GM18858 (cell line): ENCODE measurements around the gene HS1BP3.

ENCODE experiments used
- ATAC-seq: cut with Tn5 transposase; IDR thresholded peaks from one replicate; pipeline ENCODE4 v1.9.1; 2021; ENCODE audit not compliant: unreplicated experiment

HS1BP3 gene

DNA sequence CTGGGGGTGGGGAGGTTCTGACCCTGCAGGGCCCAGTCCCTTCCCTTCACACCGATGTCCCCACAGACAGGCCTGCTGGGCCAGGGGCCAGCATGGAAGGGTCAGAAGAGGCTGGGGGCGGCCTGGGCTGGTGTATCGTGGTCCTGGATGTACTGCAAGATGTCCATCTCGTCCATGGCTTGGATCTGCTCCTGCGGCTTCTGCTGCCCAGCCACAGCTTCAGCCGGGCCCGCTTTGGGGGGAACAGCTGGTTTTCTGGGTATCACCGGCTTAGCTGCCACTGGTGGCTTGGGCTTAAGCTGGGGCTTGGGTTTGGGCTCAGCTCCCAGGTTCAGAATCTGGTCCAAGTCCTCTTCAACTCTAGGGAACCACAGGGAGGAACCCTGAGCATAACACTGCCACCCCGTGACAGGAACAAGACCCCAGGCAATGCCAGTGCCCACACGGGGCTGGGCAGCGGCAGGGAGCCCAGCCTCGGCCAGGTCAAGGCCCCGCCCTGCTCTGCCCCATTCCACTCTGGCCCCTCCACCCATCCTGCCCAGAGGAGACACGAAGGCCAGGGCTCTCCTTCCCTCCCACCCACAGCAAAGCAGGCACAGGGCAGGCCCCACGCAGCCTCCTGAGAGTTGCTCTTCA is 31.9 kb downstream of the HS1BP3 start:
- no peak for ATAC-seq

- no peak for ATAC-seq
Measured at GRCh38 chr2:20618468-20618885, 32.4 kb downstream of the HS1BP3 start.

GRCh38 chr2:20617892-20618467 is 32.9 kb downstream of the HS1BP3 start:
- no peak for ATAC-seq

DNA sequence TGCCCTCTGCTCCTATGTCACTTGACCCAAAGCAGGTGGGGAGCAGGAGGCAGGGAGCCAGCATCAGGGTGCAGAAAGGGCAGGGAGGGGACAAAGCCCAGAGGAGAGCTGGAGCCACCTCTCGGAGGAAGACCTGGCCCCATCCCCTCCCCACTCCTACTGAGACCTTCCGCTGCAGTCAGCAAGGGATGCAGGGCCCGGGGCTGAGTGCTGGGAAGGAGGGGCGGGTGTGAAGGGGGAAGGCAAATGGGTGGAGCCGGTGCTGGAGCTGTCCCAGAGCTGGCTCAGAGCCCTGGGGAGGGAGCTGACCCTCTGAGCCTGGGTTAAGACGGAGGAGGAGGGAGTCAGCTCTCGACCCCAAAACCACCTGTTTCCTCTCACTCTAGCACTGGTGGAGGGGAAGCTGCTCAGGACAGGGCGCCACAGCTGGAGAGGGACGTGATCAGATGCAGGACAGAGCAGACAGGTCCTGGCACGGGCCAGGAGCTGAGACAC is 33.8 kb downstream of the HS1BP3 start:
- ATAC-seq: no peak

DNA sequence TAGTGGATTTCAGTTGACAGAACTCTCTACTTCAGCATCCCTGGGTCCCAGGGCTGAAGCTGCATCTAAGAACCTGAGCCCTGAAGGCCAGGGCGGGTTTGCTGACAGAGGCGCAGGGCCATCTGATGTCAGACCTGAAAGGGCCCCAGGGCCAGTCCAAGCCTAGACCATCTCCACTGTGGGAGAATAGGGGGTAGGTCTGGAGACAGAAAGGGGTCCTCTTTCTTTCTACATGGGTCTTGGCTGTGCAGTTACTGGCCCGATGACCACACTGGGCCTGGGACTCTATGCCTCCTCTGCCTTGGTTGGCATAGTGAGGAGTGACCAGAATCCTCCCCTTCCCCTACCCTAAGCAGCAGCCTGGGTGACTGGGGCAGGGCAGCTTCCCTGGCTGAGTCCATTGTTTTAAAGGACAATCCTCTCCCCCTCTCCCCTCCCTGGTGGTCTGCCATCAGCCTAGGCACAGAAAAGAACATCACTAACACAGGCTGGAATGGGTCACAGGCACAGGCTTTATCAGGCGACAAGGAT is 34.5 kb downstream of the HS1BP3 start:
- no peak for ATAC-seq

GRCh38 chr2:20615466-20616241 is 35.2 kb downstream of the HS1BP3 start:
- ATAC-seq: no peak

DNA sequence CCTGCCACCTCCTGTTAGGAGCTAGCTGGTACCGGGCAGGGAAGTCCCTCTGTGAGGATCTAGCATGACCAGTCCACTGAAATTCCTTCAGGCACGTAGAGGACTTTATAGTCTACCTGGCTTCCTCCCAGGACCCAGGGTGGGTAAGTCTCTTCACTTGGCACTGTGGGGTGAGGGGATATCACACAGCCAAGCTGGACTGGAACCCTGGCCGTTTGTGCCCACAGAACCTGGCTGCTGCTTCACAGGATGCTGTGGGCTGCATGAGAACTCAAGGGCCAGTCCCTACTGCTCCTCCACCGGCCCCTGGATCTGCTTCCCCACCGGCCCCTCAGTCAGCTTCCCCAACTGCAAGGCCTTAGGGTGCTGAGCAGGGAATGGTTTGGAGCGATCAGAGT is 35.8 kb downstream of the HS1BP3 start:
- ATAC-seq: no peak

DNA sequence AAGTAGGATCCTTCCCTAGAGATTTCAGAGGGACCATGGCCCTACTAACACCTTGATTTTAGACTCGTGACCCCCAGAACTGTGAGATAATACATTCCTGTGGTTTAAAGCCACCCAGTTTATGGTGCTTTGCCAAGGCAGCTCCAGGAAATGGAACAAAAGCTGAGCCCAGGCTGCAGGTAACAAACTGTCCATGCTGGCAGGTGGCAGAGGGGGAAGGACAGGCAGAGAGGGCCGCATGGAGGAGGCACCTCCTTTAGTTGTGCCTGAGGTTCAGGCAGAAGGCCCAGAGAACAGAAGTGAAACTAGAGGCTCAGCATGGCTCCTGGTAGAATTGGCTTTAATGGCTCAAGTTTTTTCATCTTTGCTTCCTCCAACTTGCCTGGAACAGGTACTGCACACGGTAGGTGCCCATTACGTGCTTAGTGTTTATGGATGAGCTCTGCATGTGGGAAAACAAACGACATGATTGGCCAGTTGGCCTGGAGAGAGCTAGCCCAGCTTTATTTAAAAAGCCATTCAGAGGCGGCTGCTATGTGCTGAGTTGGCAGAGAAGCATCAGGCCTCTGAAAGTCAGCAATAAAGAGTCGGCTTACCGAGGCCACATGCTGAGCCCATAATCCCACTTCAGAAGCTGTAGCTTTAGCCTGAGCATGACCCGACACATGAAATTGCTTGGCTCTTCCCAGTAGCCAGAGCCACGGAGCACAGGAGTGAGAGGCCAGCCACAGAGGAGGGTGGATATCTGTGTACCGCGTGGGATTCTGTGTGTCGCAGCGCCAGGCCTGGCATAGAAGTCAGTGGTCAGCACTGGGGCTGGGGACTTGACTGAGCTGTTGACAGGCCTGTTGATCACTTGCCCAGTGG is 36.5 kb downstream of the HS1BP3 start:
- ATAC-seq: no peak

- no peak for ATAC-seq
Measured at GRCh38 chr2:20612925-20613916, 37.7 kb downstream of the HS1BP3 start.

DNA sequence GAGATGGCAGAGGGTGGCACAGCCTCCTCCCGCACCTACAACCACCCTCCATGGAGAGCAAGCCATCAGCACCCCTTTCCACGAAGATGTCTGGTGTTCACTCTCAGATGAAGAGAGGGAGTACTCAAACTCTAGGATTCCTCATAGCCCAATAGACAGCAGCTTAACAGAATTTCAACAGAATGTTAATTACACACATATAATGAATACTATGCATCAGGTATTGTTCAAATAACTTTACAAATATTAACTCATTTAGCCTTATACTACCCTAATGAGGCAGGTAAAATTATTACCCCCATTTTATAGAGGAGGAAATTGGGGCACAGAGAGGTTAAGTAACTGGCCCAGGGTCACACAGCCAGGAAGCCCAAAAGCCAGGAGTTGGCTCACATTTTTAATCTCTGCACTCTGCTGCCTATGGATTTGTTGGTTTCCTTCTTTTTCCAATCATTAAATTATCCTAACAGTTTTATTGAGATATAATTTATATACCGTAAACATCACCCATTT is 39.0 kb downstream of the HS1BP3 start:
- no peak for ATAC-seq

GRCh38 chr2:20611077-20611843 is 39.6 kb downstream of the HS1BP3 start:
- no peak for ATAC-seq

DNA sequence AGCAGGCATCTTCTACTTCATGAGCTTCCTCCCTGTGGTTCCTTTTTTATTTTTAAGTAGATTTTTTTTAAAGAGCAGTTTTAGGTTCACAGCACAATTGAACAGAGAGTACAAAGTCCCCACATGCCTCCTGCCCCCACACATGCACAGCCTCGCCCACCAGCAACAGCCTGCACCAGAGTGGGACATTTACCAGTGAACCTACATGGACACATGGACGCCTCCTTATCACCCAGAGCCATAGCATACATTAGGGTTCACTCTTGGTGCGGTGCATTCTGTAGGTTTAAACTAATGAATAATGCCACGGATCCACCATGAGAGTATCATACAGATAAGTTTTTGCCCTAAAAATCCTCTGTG is 40.9 kb downstream of the HS1BP3 start:
- no peak for ATAC-seq

- no peak for ATAC-seq
Measured at GRCh38 chr2:20609349-20609994, 41.4 kb downstream of the HS1BP3 start.

DNA sequence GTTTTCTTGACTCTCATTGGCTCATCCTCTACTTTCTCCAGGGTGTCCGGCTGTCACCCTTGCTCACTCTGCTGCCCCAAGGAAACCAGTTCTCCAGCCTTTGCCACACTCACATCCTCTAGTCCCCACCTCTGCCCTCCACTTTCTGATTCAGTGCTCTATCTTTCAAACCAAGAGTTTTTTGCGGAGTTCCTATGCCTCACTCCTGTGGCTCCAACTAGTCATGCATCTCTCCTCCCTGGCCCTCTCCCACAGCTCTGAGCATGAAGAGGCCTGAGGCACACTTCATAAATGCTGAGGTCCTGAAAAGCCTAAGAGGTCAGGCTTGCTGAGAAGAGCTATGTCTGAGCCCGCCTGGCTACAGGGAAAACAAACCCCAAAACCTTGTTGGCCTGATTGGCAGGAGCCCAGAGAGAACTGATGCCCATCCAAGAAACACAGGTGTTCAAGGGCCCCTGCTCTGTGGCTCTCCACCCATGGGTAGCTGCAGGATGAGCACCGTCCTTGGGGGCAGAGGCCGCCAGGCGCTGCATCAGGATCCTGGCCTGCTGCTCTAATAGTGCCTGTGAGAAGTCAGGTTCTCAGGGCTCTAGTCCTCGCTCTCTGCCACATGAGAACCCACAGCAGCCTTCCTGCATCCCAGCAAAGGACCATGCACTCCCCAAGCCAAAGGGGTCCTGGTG is 42.1 kb downstream of the HS1BP3 start:
- ATAC-seq: no peak

- no peak for ATAC-seq
Measured at GRCh38 chr2:20607446-20607845, 43.5 kb downstream of the HS1BP3 start.

DNA sequence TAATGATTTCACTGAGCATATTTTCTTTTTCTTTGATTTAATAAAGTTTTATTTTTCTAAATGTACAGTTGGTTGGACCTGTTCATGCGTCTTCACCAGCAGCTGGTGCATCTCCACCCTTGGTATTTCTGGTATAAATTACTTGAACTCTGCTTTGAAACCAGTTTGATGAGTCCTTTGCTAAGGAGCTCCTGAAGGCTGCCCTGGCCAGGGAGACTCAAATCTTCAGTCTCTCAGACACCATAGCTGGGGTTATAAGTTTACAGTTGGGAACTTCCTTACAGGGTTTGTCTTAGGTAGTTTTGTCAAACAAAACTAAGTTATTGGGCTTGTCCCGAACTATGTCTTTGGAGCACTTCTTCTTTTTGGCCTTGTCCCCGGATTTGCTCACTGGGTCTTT is 44.7 kb downstream of the HS1BP3 start:
- no peak for ATAC-seq

DNA sequence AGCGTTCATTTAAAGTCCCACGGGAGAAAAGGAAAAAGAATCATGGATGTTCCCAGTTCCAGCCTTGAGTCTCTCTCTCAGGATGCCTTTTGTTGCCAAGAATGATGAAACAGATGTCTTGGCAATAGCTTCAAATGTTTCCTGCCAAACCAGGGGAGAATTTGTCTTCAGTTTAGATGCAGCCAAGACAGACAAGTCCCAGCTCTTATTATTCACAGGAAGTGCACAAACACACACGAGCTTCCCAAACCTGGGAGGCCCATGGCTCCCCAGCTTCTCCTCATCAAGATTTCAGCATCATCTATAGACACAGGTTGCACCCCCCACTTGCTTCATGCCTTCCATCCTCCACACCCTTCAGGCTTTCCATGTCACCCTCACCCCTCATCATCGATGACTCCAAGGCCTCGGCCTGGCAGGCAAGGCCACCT is 45.9 kb downstream of the HS1BP3 start:
- no peak for ATAC-seq
